GM23338 (cell line): ENCODE results near the gene PLS3.

ENCODE experiments used
- EZH2 ChIP-seq: fragments of 200-600 bp; sonication (generic); IDR thresholded peaks from one replicate; pipeline ENCODE4 v1.8.0; 2017; ENCODE audit warnings: antibody characterized with exemption, mild to moderate bottlenecking, low read depth; ENCODE audit not compliant: unreplicated experiment
- EZH2phosphoT487 ChIP-seq: fragments of 200-600 bp; sonication (generic); IDR thresholded peaks from one replicate; pipeline ENCODE4 v1.8.1; 2018; ENCODE audit warnings: antibody characterized with exemption; ENCODE audit not compliant: unreplicated experiment
- JUNB ChIP-seq: IDR thresholded peaks from one replicate; pipeline ENCODE4 v1.6.1; 2016; ENCODE audit warnings: antibody characterized with exemption; ENCODE audit not compliant: unreplicated experiment
- POLR2AphosphoS5 ChIP-seq: IDR thresholded peaks from 2 replicates; pipeline ENCODE4 v1.6.1; 2016; ENCODE audit warnings: antibody characterized with exemption, low read depth
- ZNF114 ChIP-seq: fragments of 250-450 bp; sonication (Bioruptor Pico); IDR thresholded peaks from 2 replicates; pipeline ENCODE4 v1.5.0; 2020; ENCODE audit warnings: mild to moderate bottlenecking, moderate library complexity
- TF ChIP-seq, protein P1 (sequence below), 2 experiments: fragments of 200-600 bp in 1 of 2; sonication (generic) in 1 of 2; conservative IDR thresholded peaks; 2 replicates each; pipeline versions ENCODE4 v1.5.1 to v1.6.1; 2016 to 2017; ENCODE audit warnings: antibody characterized with exemption in 2 of 2, low read depth in 2 of 2, mild to moderate bottlenecking in 2 of 2, moderate library complexity in 1 of 2
- TF ChIP-seq, protein P2 (sequence below): IDR thresholded peaks from one replicate; pipeline ENCODE4 v1.6.1; 2018; ENCODE audit warnings: antibody characterized with exemption; ENCODE audit not compliant: unreplicated experiment

DNA sequence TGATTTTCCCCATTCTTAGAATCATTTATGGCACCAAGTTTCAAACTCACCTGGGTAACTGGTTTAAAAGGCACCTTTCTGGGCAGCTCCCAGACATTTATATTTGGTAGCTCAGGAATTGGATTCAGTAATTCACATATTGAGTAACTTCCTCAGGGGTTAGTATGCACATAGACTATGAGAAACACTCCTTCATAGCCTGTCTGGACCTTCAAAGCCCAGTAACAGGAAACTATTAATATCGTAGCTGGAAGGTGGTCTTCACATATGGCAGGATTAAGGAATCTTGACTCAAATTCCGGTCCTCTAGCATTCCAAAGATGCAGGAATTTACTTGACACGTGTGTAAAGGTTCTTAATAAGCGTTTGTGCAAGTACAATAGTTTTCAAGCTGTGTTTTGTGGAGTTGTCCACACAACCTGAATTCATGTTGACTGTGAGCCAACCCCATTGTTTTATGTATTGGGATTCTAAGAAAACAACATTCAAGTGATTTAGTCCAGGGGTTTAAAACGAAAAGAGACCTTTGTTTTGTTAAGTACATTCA, 78.4 kb downstream of the PLS3 start:
- TF ChIP-seq, protein P1, sequence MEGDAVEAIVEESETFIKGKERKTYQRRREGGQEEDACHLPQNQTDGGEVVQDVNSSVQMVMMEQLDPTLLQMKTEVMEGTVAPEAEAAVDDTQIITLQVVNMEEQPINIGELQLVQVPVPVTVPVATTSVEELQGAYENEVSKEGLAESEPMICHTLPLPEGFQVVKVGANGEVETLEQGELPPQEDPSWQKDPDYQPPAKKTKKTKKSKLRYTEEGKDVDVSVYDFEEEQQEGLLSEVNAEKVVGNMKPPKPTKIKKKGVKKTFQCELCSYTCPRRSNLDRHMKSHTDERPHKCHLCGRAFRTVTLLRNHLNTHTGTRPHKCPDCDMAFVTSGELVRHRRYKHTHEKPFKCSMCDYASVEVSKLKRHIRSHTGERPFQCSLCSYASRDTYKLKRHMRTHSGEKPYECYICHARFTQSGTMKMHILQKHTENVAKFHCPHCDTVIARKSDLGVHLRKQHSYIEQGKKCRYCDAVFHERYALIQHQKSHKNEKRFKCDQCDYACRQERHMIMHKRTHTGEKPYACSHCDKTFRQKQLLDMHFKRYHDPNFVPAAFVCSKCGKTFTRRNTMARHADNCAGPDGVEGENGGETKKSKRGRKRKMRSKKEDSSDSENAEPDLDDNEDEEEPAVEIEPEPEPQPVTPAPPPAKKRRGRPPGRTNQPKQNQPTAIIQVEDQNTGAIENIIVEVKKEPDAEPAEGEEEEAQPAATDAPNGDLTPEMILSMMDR (conservative IDR thresholded peaks at IDR 0.05; ENCODE audit: low read depth in 2 of 2): no peak
- TF ChIP-seq EZH2 (no peak), EZH2phosphoT487 (no peak), POLR2AphosphoS5 (no peak), ZNF114 (no peak), JUNB (no peak)
- TF ChIP-seq, protein P2, sequence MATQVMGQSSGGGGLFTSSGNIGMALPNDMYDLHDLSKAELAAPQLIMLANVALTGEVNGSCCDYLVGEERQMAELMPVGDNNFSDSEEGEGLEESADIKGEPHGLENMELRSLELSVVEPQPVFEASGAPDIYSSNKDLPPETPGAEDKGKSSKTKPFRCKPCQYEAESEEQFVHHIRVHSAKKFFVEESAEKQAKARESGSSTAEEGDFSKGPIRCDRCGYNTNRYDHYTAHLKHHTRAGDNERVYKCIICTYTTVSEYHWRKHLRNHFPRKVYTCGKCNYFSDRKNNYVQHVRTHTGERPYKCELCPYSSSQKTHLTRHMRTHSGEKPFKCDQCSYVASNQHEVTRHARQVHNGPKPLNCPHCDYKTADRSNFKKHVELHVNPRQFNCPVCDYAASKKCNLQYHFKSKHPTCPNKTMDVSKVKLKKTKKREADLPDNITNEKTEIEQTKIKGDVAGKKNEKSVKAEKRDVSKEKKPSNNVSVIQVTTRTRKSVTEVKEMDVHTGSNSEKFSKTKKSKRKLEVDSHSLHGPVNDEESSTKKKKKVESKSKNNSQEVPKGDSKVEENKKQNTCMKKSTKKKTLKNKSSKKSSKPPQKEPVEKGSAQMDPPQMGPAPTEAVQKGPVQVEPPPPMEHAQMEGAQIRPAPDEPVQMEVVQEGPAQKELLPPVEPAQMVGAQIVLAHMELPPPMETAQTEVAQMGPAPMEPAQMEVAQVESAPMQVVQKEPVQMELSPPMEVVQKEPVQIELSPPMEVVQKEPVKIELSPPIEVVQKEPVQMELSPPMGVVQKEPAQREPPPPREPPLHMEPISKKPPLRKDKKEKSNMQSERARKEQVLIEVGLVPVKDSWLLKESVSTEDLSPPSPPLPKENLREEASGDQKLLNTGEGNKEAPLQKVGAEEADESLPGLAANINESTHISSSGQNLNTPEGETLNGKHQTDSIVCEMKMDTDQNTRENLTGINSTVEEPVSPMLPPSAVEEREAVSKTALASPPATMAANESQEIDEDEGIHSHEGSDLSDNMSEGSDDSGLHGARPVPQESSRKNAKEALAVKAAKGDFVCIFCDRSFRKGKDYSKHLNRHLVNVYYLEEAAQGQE: no peak
